ENCODE data around the gene GRIK2. TPM values are rescaled to one million over a fixed set of nuclear protein-coding genes. Genes with fewer than 3 reads are reported as not detected.

Gene GRIK2
- total RNA-seq, 1 experiment from 2014 or later: 0.70 TPM

GRCh38 chr6:101577091-101577490 lies 183.6 kb downstream of the GRIK2 start:
- no peak for DNase-seq
- Mint-ChIP-seq H3K4me3 (no peak overlapping the region), H3K9me3 (no peaks in the 10 kb centered on the region), H3K36me3 (ENCODE audit: insufficient read depth in 1 of 3, low read depth in 3 of 3) (peaks cover 0 to 6% (median 2%) of the 10 kb centered on the region in 3 experiments; a peak in 2 of 7 replicates), H3K27ac (no peak overlapping the region), H3K4me1 (peaks cover 9 to 12% of the 10 kb centered on the region in 2 experiments; a peak in 3 of 4 replicates), H3K27me3 (ENCODE audit: low read depth) (no peaks in the 10 kb centered on the region)
- no peak overlapping the region for H2BK120ac ChIP-seq (ENCODE audit: low read depth, low read length, poor library complexity, severe bottlenecking)
- H2BK15ac ChIP-seq (ENCODE audit: low read depth, low read length): no peak overlapping the region
- H3K56ac ChIP-seq (ENCODE audit: insufficient read length, low read depth, low read length): no peak overlapping the region
- no peak overlapping the region for H3K23ac ChIP-seq (ENCODE audit: insufficient read length, low read depth, low read length)
- no peaks in the 10 kb centered on the region for H3K79me1 ChIP-seq (ENCODE audit: insufficient read depth, low read depth, low read length, poor library complexity, severe bottlenecking)
- no peak overlapping the region for H4K91ac ChIP-seq (ENCODE audit: insufficient read length, low read depth, low read length)
- no peaks in the 10 kb centered on the region for H3K4me1 ChIP-seq (ENCODE audit: insufficient read depth, low read length)
- H3K27ac ChIP-seq (ENCODE audit: insufficient read length, low read depth, low read length): no peak overlapping the region
- H3K4me2 ChIP-seq (ENCODE audit: insufficient read depth, insufficient read length, low read length): no peak overlapping the region
- no peak overlapping the region for H3K14ac ChIP-seq (ENCODE audit: insufficient read depth, low read length)
- no peak overlapping the region for H3K4ac ChIP-seq (ENCODE audit: low read depth, low read length)
- H2BK12ac ChIP-seq (ENCODE audit: insufficient read length, low read depth, low read length): no peak overlapping the region
- no peak overlapping the region for H2AFZ ChIP-seq (ENCODE audit: low read length)
- no peaks in the 10 kb centered on the region for H3K79me2 ChIP-seq (ENCODE audit: insufficient read depth, low read length)
- no peak overlapping the region for H3K18ac ChIP-seq (ENCODE audit: insufficient read length, low read depth, low read length)
- no peaks in the 10 kb centered on the region for H4K20me1 ChIP-seq (ENCODE audit: control insufficient read depth, insufficient read depth, insufficient read length)
- H2AK5ac ChIP-seq (ENCODE audit: insufficient read length, low read length): no peak overlapping the region
- no peaks in the 10 kb centered on the region for H3K9me3 ChIP-seq (ENCODE audit: control insufficient read depth, low read depth, low read length)
- H4K8ac ChIP-seq (replicated peaks; ENCODE audit: insufficient read length, low read depth, low read length): no peak overlapping the region
- no peak overlapping the region for H2BK20ac ChIP-seq (ENCODE audit: low read depth, low read length, poor library complexity, severe bottlenecking)
- no peak overlapping the region for H3T11ph ChIP-seq (ENCODE audit: low read length)
- H2BK5ac ChIP-seq (ENCODE audit: insufficient read length, low read length): no peak overlapping the region
- no peaks in the 10 kb centered on the region for H3K27me3 ChIP-seq (ENCODE audit: insufficient read depth, low read length)
- no peak overlapping the region for H3K9ac ChIP-seq (ENCODE audit: extremely low read depth, insufficient read length, low read length)
- no peaks in the 10 kb centered on the region for H3K23me2 ChIP-seq (ENCODE audit: insufficient read length, low read depth, low read length, poor library complexity, severe bottlenecking)
- no peak overlapping the region for H4K5ac ChIP-seq (ENCODE audit: insufficient read length, low read depth, low read length)
- no peak for TF ChIP-seq CTCF (conservative IDR thresholded peaks at IDR 0.05)

All from H9 (cell line).